Measurements from ENCODE around the gene PSMC3IP. TPM values are rescaled to one million over a fixed set of nuclear protein-coding genes. Genes with fewer than 3 reads are reported as not detected.

PSMC3IP gene
- total and polyA plus RNA-seq, 2 of the 4 experiments (the other 2 are of a cell fraction) = 5.6 to 9.8 TPM

DNA sequence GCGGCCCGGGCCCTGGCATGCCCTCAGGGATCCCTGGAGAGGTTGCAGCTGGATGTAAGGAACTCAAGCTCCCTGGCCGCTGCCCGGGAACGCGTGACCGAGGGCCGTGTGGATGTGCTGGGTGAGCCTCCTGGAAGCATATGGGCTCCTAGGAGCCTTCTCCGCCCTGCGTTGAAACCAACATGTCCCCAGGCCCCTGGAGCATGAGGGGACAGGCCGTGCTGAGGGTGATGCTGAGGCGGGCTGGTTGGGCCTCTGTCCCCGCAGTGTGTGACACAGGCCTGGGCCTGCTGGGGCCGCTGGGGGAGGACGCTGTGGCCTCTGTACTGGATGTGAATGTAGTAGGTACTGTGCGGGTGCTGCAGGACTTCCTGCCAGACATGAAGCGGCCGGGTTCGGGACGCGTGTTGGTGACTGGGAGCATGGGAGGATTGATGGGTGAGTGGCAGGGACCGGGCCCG lies 30.5 kb downstream of the PSMC3IP start:
- Histone ChIP-seq H3K56ac (ENCODE audit: extremely low read depth, insufficient read depth, low read length) (no peak overlapping the region), H2AK5ac (ENCODE audit: low read depth, low read length) (no peak overlapping the region), H4K20me1 (ENCODE audit: insufficient read depth, low read length) (no peaks in the 10 kb centered on the region; the same call in 1 of the 2 replicates), H2BK120ac (ENCODE audit: low read depth, low read length) (no peak overlapping the region), H4K5ac (ENCODE audit: low read depth, low read length) (no peak overlapping the region), H3K4ac (ENCODE audit: low read depth, low read length) (no peak overlapping the region), H2BK5ac (ENCODE audit: low read depth, low read length, poor library complexity, severe bottlenecking) (no peak overlapping the region), H3K4me3 (ENCODE audit: insufficient read depth, low read depth, low read length) (no peak overlapping the region), H2BK20ac (ENCODE audit: low read depth, low read length) (no peak overlapping the region), H2AFZ (replicated peaks; ENCODE audit: low read length, poor library complexity) (no peak overlapping the region), H3K9me1 (ENCODE audit: insufficient read depth, low read length) (peaks cover 4% of the 10 kb centered on the region; the same call in 1 of the 2 replicates), H3K27me3 (ENCODE audit: control insufficient read depth, insufficient read depth, low read length) (no peaks in the 10 kb centered on the region), H3K4me2 (ENCODE audit: low read depth, low read length) (no peak overlapping the region), H3K9ac (ENCODE audit: low read depth, low read length) (no peak overlapping the region), H3K14ac (replicated peaks; ENCODE audit: low read depth, low read length) (no peak overlapping the region), H3K27ac (ENCODE audit: insufficient read depth, low read length) (no peak overlapping the region), H2AK9ac (replicated peaks; ENCODE audit: low read depth, low read length, poor library complexity) (no peak overlapping the region), H3K79me1 (ENCODE audit: low read depth in 1 of 2, low read length in 2 of 2) (peaks cover 3 to 27% of the 10 kb centered on the region in 2 experiments), H4K8ac (ENCODE audit: low read depth in 2 of 2, low read length in 2 of 2) (no peak overlapping the region), H4K91ac (ENCODE audit: insufficient read depth, low read depth, low read length) (no peak overlapping the region), H3K36me3 (ENCODE audit: control insufficient read depth, insufficient read depth, low read length) (peaks cover 29% of the 10 kb centered on the region; the same call in 1 of the 2 replicates), H3K9me3 (ENCODE audit: control insufficient read depth, insufficient read depth, low read length) (no peaks in the 10 kb centered on the region), H3K4me1 (ENCODE audit: control insufficient read depth, insufficient read depth, low read length) (peaks cover 3% of the 10 kb centered on the region; the same call in 1 of the 2 replicates), H3K18ac (ENCODE audit: low read depth, low read length) (no peak overlapping the region), H2BK15ac (ENCODE audit: low read depth, low read length) (no peak overlapping the region), H3K23ac (ENCODE audit: low read depth, low read length) (no peak overlapping the region)
- no TSS peak for BruUV-seq (replicated peaks)
- TF ChIP-seq CHD1 (IDR thresholded peaks at IDR 0.05; ENCODE audit: low read depth, low read length) (no peak), MAZ (IDR thresholded peaks at IDR 0.05; ENCODE audit: borderline replicate concordance, low read depth, low read length) (no peak), BHLHE40 (IDR thresholded peaks at IDR 0.05; ENCODE audit: low read depth, low read length) (no peak), POLR2A (IDR thresholded peaks at IDR 0.05; ENCODE audit: low read depth, low read length) (no peak), NFE2L2 (IDR thresholded peaks at IDR 0.05; ENCODE audit: low read depth, low read length) (no peak), CEBPB (IDR thresholded peaks at IDR 0.05; ENCODE audit: low read depth, low read length) (no peak), MAFK (IDR thresholded peaks at IDR 0.05; ENCODE audit: low read depth, low read length) (no peak), FOS (IDR thresholded peaks at IDR 0.05; ENCODE audit: low read depth, low read length) (no peak), MXI1 (IDR thresholded peaks at IDR 0.05; ENCODE audit: borderline replicate concordance, low read depth, low read length) (no peak), RAD21 (IDR thresholded peaks at IDR 0.05; ENCODE audit: low read length) (no peak), SMC3 (IDR thresholded peaks at IDR 0.05; ENCODE audit: low read depth, low read length) (no peak), RCOR1 (IDR thresholded peaks at IDR 0.05; ENCODE audit: insufficient replicate concordance, low read length) (no peak), RFX5 (IDR thresholded peaks at IDR 0.05; ENCODE audit: low read depth, low read length) (no peak)
- TF ChIP-seq, protein P1, sequence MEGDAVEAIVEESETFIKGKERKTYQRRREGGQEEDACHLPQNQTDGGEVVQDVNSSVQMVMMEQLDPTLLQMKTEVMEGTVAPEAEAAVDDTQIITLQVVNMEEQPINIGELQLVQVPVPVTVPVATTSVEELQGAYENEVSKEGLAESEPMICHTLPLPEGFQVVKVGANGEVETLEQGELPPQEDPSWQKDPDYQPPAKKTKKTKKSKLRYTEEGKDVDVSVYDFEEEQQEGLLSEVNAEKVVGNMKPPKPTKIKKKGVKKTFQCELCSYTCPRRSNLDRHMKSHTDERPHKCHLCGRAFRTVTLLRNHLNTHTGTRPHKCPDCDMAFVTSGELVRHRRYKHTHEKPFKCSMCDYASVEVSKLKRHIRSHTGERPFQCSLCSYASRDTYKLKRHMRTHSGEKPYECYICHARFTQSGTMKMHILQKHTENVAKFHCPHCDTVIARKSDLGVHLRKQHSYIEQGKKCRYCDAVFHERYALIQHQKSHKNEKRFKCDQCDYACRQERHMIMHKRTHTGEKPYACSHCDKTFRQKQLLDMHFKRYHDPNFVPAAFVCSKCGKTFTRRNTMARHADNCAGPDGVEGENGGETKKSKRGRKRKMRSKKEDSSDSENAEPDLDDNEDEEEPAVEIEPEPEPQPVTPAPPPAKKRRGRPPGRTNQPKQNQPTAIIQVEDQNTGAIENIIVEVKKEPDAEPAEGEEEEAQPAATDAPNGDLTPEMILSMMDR (conservative IDR thresholded peaks at IDR 0.05; ENCODE audit: low read depth, low read length) = no peak
- TF ChIP-seq, protein P2, sequence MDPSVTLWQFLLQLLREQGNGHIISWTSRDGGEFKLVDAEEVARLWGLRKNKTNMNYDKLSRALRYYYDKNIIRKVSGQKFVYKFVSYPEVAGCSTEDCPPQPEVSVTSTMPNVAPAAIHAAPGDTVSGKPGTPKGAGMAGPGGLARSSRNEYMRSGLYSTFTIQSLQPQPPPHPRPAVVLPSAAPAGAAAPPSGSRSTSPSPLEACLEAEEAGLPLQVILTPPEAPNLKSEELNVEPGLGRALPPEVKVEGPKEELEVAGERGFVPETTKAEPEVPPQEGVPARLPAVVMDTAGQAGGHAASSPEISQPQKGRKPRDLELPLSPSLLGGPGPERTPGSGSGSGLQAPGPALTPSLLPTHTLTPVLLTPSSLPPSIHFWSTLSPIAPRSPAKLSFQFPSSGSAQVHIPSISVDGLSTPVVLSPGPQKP (IDR thresholded peaks at IDR 0.05; ENCODE audit: borderline replicate concordance, low read depth, low read length) = no peak
- TF ChIP-seq, protein P3, sequence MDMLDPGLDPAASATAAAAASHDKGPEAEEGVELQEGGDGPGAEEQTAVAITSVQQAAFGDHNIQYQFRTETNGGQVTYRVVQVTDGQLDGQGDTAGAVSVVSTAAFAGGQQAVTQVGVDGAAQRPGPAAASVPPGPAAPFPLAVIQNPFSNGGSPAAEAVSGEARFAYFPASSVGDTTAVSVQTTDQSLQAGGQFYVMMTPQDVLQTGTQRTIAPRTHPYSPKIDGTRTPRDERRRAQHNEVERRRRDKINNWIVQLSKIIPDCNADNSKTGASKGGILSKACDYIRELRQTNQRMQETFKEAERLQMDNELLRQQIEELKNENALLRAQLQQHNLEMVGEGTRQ (IDR thresholded peaks at IDR 0.05; ENCODE audit: low read depth, low read length) = no peak
- in situ Hi-C loops (cut with MboI; ENCODE audit: low sequenced_read_pairs) (no loop called here), dilution Hi-C loops (cut with HindIII; ENCODE audit: low sequenced_read_pairs, unreplicated experiment) (no loop called here), intact Hi-C loops (cut with micrococcal nuclease) (no loop called here)
- ChIA-PET POLR2A (ENCODE audit: unreplicated experiment) (no interaction called here), CTCF (no interaction called here)
- ATAC-seq (ENCODE audit: low read depth) = peak; percentile 7; the same call in 1 of the 2 replicates
- WGBS, 2 experiments (ENCODE audit: extremely low coverage in 2 of 2, insufficient read length in 1 of 2) = 93% methylated on average over 3 of the region's 23 CpGs; no CpG with 5 or more reads in 1 of the 2 experiments
- no peak for DNase-seq
